ENCODE results near the gene ZRANB1.

The ZRANB1 gene

DNA sequence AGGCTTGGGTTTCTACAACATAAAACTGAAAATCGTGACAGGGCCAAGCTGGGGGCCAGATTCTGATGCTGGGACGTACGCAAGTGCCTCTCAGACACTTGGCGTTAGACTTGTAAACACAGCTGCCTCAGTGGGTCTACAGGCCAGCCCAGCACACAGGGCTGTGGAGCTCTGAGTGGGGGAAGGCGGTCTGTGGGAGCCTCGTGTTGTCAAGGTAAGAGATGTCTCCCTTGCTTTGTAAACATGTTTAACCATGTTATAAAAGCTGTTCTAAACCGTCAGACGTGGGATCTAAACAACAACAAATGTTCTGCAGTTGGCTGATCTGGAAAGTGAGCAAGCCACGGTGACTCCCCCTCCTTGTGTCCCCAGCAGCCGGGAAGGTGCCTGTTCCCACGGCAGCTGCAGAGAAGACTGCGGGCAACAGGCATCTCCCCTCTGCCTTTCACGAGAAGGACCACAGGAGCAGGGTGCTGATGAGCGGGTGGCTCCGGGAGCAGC, 67.8 kb downstream of the ZRANB1 start:
- Histone ChIP-seq H3K4me3 (ENCODE audit: low read depth in 1 of 2, low read length in 2 of 2) (no peak overlapping the region), H3K27me3 (ENCODE audit: low read depth, low read length) (no peaks in the 10 kb centered on the region), H3K27ac (ENCODE audit: low read length) (no peak overlapping the region), H3K9me3 (ENCODE audit: control insufficient read depth in 1 of 2, low read length in 2 of 2) (no peaks in the 10 kb centered on the region), H3K36me3 (ENCODE audit: control insufficient read depth in 1 of 2, insufficient read depth in 2 of 2, low read length in 2 of 2) (peaks cover 6 to 10% of the 10 kb centered on the region in 2 donors), H3K4me1 (ENCODE audit: control insufficient read depth in 1 of 2, insufficient read depth in 2 of 2, low read length in 2 of 2) (peaks cover 3 to 24% of the 10 kb centered on the region in 2 donors)

DNA sequence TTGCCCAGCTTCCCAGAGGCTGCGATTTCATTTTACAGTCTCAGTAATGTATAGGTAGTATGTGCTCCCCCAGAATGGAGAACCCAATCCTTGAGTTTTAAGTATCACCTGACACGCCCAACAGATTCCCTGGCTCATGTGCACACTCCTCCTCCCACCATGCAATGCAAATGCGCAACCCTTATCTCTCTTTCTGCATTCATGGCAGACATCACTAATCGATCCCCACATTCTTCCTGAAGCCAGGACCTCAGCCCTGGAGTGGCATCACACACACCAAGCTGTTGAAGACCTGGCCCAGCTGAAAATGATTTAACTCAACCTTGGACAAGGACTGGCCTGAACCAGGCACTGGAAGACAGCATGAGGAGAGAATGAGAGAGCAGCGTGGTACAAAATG, 68.4 kb downstream of the ZRANB1 start:
- Histone ChIP-seq H3K4me3 (ENCODE audit: low read depth in 1 of 2, low read length in 2 of 2) (no peak overlapping the region), H3K9me3 (ENCODE audit: control insufficient read depth in 1 of 2, low read length in 2 of 2) (no peaks in the 10 kb centered on the region), H3K4me1 (ENCODE audit: control insufficient read depth in 1 of 2, insufficient read depth in 2 of 2, low read length in 2 of 2) (peaks cover 7 to 29% of the 10 kb centered on the region in 2 donors), H3K27ac (ENCODE audit: low read length) (no peak overlapping the region), H3K27me3 (ENCODE audit: low read depth, low read length) (no peaks in the 10 kb centered on the region), H3K36me3 (ENCODE audit: control insufficient read depth in 1 of 2, insufficient read depth in 2 of 2, low read length in 2 of 2) (peaks cover 2 to 5% of the 10 kb centered on the region in 2 donors)

DNA sequence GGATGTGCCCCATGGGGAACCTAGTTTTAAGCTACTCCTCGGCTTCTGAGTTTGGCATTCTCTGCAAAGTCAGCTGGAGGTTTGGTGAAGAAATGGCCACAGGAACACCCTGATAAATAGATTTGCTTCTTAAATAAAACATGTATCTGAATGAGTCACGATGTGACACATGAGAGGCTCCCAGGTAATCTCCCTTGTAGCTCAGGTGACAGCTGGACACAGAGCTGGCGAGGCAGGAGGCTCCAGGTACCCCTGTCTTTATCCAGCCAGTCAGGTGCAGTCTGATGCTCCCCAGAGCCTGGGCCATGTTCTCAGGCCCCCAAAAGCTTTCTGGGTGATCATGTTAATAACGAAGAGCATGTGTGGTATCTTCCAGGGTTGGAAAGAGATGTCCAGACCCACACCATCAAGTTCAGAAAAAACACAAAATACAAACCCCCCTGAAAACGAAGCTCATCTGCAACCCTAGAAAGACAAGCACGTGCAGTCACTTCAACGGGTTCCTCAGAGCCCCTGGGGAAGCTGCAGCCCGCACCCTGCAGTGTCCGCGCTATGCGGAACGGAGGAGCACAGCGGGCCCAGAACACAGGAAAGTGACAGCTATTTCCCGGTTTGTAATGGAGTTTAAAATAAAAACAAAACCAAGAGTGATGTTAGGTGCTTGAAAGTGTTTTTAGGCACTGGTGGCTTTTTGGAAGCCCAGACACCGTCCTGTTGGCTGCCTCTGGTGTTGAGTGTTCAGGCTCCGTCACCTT, 69.4 kb downstream of the ZRANB1 start:
- Histone ChIP-seq H3K27ac (ENCODE audit: low read length) (peak overlapping the region; percentile 25), H3K27me3 (ENCODE audit: low read depth, low read length) (no peaks in the 10 kb centered on the region), H3K36me3 (ENCODE audit: control insufficient read depth in 1 of 2, insufficient read depth in 2 of 2, low read length in 2 of 2) (no peaks in the 10 kb centered on the region), H3K4me1 (ENCODE audit: control insufficient read depth in 1 of 2, insufficient read depth in 2 of 2, low read length in 2 of 2) (peaks cover 7 to 33% of the 10 kb centered on the region in 2 donors), H3K4me3 (ENCODE audit: low read depth in 1 of 2, low read length in 2 of 2) (no peak overlapping the region), H3K9me3 (ENCODE audit: control insufficient read depth in 1 of 2, low read length in 2 of 2) (no peaks in the 10 kb centered on the region)

DNA sequence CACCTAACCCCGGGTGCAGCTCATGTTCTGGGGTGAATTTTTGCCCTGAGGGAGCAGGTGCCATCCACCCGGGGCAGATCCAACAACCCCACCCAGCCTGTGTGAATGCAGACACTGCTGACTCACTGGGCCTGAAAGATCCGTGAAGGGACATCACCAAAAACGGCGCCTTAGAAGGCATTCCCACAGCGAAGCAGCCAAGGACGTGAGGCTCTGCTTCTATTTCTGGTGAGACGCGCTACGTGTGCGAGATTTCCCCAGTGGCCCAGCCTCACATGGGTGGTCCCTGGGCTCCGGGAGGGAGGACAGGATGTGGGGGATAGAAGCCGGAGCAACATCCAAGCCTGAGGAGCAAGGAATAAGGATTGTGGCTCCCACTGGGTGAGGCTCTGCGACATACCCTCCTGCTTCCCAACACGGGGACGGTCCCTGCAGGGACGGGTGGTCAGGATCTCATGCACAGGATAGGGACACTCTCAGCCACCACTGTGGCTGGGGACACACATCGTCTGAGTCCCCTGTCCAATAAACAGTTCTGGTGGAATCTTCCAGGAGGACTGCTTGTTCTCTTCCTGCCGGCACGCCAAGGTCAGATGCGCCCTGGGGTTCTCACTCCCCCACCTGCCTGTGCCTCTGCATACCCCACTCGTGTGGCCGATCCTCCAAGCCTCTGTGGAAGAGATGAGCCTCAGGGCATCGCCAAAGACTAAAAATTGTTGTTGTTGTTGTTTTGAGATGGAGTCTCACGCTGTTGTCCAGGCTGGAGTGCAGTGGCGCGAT, 70.2 kb downstream of the ZRANB1 start:
- H3K36me3 ChIP-seq (ENCODE audit: control insufficient read depth in 1 of 2, insufficient read depth in 2 of 2, low read length in 2 of 2), result no peaks in the 10 kb centered on the region
- H3K27ac ChIP-seq (ENCODE audit: low read length), result peak overlapping the region; percentile 43
- H3K9me3 ChIP-seq (ENCODE audit: control insufficient read depth in 1 of 2, low read length in 2 of 2), result no peaks in the 10 kb centered on the region
- H3K27me3 ChIP-seq (ENCODE audit: low read depth, low read length), result no peaks in the 10 kb centered on the region
- no peak overlapping the region for H3K4me3 ChIP-seq (ENCODE audit: low read depth in 1 of 2, low read length in 2 of 2)
- peaks cover 7 to 32% of the 10 kb centered on the region in 2 donors for H3K4me1 ChIP-seq (ENCODE audit: control insufficient read depth in 1 of 2, insufficient read depth in 2 of 2, low read length in 2 of 2)

DNA sequence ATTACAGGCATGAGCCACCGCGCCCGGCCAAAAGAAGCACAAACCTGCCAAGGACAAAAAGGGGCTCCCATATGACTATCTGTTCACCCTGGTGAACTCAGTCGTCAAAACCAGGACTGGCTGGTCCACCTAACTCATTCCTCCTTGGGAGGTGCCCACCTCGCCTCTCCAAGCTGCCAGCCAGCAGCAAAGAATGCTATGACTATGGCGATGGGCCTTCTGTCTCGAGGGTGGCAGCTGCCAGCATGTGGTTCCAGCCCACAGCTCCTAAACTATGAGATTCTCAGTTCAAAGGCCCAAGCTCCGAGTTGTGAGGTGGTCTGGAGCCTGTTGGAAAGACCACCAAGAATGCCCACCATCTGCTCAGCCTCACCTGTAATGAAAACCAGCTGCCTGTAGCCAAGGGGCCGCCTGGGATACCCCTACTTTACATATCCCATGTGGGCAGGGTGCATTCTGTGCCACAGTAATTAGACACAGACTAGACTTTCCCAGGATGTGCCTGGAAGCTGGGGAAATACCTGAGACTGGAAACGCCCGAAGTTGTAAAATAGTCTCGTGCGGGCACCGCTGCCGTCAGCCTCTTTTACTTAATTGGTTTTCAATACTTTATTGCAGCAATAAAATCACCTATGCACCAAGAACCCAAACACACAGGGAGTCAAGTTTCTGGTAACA, 71.1 kb downstream of the ZRANB1 start:
- Histone ChIP-seq H3K4me1 (ENCODE audit: control insufficient read depth in 1 of 2, insufficient read depth in 2 of 2, low read length in 2 of 2) (peaks cover 7 to 32% of the 10 kb centered on the region in 2 donors), H3K9me3 (ENCODE audit: control insufficient read depth in 1 of 2, low read length in 2 of 2) (no peaks in the 10 kb centered on the region), H3K36me3 (ENCODE audit: control insufficient read depth in 1 of 2, insufficient read depth in 2 of 2, low read length in 2 of 2) (no peaks in the 10 kb centered on the region), H3K27ac (ENCODE audit: low read length) (peak overlapping the region; percentile 16), H3K4me3 (ENCODE audit: low read depth in 1 of 2, low read length in 2 of 2) (no peak overlapping the region), H3K27me3 (ENCODE audit: low read depth, low read length) (no peaks in the 10 kb centered on the region)

DNA sequence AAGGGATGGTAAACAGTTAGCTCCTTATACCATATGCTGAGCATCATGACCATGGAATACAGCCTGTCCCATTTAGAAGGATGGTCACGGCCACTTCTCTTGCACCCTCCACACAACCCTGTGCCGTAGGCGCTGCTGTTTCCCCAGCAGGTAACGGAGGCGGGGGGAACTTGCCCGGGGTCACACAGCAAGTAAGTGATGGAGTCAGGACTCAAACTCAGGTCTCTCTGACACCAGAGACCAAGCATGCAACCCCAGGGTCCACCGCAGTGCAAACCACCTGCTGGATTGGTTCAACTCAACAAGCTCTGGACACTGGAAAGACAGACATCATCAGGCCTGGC, 71.6 kb downstream of the ZRANB1 start:
- no peaks in the 10 kb centered on the region for H3K27me3 ChIP-seq (ENCODE audit: low read depth, low read length)
- H3K36me3 ChIP-seq (ENCODE audit: control insufficient read depth in 1 of 2, insufficient read depth in 2 of 2, low read length in 2 of 2), result no peaks in the 10 kb centered on the region
- no peak overlapping the region for H3K4me3 ChIP-seq (ENCODE audit: low read depth in 1 of 2, low read length in 2 of 2)
- H3K9me3 ChIP-seq (ENCODE audit: control insufficient read depth in 1 of 2, low read length in 2 of 2), result no peaks in the 10 kb centered on the region
- H3K27ac ChIP-seq (ENCODE audit: low read length), result no peak overlapping the region
- peaks cover 7 to 27% of the 10 kb centered on the region in 2 donors for H3K4me1 ChIP-seq (ENCODE audit: control insufficient read depth in 1 of 2, insufficient read depth in 2 of 2, low read length in 2 of 2)

DNA sequence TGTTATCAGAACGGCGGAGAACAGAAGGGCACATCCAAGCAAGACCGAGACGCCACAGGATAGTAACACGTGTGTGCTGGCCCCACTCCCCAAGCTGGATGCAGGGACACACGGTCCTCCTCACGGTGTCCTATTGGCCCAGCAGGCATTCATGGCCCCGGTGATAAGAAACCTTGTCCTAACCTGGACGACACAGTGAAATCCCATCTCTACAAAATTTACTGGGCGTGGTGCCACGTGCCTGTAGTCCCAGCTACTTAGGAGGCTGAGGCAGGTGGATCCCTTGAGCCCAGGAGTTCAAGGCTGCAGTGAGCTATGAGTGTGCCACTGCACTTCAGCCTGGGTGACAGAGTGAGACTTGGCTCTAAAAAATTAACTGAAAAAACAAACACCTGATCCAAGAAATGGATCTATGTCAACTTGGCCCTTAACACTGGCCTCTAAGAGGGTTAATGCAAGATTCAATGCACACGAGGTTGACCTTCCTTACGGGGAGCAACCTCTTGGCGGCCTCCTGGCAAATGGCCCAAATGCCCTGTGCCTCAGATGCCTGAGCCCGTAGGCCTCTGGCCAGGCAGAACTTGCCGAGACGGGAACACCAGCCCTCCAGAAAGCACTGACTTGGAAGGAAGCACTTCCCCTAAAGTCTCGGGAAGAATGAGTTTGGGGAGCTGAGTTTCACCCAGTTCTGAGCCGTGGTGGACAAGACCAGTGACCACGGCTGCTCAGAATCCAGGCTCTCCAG, 72.3 kb downstream of the ZRANB1 start:
- H3K4me1 ChIP-seq (ENCODE audit: control insufficient read depth in 1 of 2, insufficient read depth in 2 of 2, low read length in 2 of 2), result peaks cover 7 to 33% of the 10 kb centered on the region in 2 donors
- no peak overlapping the region for H3K4me3 ChIP-seq (ENCODE audit: low read depth in 1 of 2, low read length in 2 of 2)
- H3K9me3 ChIP-seq (ENCODE audit: control insufficient read depth in 1 of 2, low read length in 2 of 2), result no peaks in the 10 kb centered on the region
- no peaks in the 10 kb centered on the region for H3K36me3 ChIP-seq (ENCODE audit: control insufficient read depth in 1 of 2, insufficient read depth in 2 of 2, low read length in 2 of 2)
- no peaks in the 10 kb centered on the region for H3K27me3 ChIP-seq (ENCODE audit: low read depth, low read length)
- no peak overlapping the region for H3K27ac ChIP-seq (ENCODE audit: low read length)

DNA sequence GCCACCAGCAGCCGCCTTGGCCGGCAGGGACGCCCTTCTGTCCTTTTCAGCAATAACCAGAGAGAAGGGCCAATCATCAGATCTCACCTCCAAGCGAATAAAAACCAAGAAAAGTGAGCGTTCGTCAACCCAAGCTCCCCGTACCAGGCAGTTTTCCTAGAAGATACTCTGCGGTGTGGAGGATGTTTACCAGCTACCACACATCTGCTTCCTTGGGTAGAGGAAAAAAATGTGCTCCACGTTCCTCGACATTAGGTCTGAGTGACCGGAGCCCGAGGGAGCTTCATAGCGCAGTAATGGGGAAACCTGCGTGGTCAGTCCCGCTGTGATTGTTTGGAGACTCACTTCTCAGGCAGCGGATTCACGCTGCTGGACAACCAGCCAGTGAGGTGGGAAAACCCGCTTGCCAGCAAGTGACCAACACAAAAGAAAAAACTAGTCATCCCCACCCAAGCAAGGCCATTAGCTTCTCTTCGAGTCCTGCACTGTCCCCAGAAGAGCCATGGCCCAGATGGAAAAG, 73.0 kb downstream of the ZRANB1 start:
- H3K4me1 ChIP-seq (ENCODE audit: control insufficient read depth in 1 of 2, insufficient read depth in 2 of 2, low read length in 2 of 2), result peaks cover 5 to 33% of the 10 kb centered on the region in 2 donors
- no peak overlapping the region for H3K4me3 ChIP-seq (ENCODE audit: low read depth in 1 of 2, low read length in 2 of 2)
- no peaks in the 10 kb centered on the region for H3K9me3 ChIP-seq (ENCODE audit: control insufficient read depth in 1 of 2, low read length in 2 of 2)
- H3K27me3 ChIP-seq (ENCODE audit: low read depth, low read length), result no peaks in the 10 kb centered on the region
- no peaks in the 10 kb centered on the region for H3K36me3 ChIP-seq (ENCODE audit: control insufficient read depth in 1 of 2, insufficient read depth in 2 of 2, low read length in 2 of 2)
- H3K27ac ChIP-seq (ENCODE audit: low read length), result no peak overlapping the region

DNA sequence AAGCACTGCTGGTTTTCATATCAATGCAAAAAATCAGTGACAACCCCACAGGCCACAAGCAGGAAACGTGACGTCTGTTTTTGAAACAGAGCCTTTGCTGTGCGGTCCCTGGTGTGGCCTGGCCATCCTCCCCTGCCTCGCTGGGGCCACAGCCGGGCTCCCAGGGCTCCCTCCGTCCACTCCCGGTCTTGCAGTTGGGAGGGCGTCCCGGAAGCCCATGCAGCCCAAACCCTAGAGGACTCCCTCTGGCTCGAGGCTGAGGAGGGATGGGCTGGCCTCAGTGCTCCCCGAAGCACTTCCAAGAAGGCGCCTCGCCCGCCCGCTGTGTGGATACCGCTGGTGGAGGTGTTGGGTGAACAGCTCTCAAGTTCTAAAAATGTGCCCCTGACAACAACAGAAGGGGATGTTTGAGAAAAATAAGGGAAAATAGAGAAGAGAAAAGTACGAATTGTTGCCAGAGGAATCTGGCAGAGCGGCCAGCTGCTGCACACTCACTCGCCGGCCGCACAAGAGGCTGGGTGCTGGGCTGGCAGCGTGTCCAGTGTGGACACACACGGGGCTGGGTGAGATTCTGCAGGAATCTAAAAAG, 73.5 kb downstream of the ZRANB1 start:
- no peak overlapping the region for H3K4me3 ChIP-seq (ENCODE audit: low read depth in 1 of 2, low read length in 2 of 2)
- no peak overlapping the region for H3K27ac ChIP-seq (ENCODE audit: low read length)
- no peaks in the 10 kb centered on the region for H3K27me3 ChIP-seq (ENCODE audit: low read depth, low read length)
- peaks cover 5 to 33% of the 10 kb centered on the region in 2 donors for H3K4me1 ChIP-seq (ENCODE audit: control insufficient read depth in 1 of 2, insufficient read depth in 2 of 2, low read length in 2 of 2)
- H3K36me3 ChIP-seq (ENCODE audit: control insufficient read depth in 1 of 2, insufficient read depth in 2 of 2, low read length in 2 of 2), result no peaks in the 10 kb centered on the region
- H3K9me3 ChIP-seq (ENCODE audit: control insufficient read depth in 1 of 2, low read length in 2 of 2), result no peaks in the 10 kb centered on the region

DNA sequence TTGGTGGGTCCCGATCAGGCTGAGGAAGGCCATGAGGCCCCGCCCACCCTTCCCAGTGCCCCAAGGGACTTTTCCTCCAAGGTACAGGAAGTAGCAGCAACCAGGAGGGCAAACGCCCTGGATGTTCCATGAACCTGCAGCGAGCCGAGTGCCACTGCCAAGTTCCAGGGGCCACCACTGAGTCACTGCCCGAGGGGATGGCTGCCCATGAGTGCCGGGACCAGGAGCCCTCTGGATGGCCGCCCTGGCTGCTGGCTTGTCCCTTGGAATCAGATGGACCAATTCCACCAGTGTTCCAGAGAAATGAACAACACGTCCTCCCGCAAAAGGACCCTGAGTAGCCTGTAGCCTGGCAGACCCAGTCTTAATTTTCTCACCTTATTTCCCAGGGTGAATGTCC, 74.2 kb downstream of the ZRANB1 start:
- Histone ChIP-seq H3K4me1 (ENCODE audit: control insufficient read depth in 1 of 2, insufficient read depth in 2 of 2, low read length in 2 of 2) (peaks cover 5 to 33% of the 10 kb centered on the region in 2 donors), H3K27me3 (ENCODE audit: low read depth, low read length) (no peaks in the 10 kb centered on the region), H3K9me3 (ENCODE audit: control insufficient read depth in 1 of 2, low read length in 2 of 2) (no peaks in the 10 kb centered on the region), H3K36me3 (ENCODE audit: control insufficient read depth in 1 of 2, insufficient read depth in 2 of 2, low read length in 2 of 2) (no peaks in the 10 kb centered on the region), H3K27ac (ENCODE audit: low read length) (peak overlapping the region; percentile 45), H3K4me3 (ENCODE audit: low read depth in 1 of 2, low read length in 2 of 2) (no peak overlapping the region)
